ENCODE results near the gene ADGRA3. TPM values are rescaled to one million over a fixed set of nuclear protein-coding genes. Genes with fewer than 3 reads are reported as not detected.

Gene ADGRA3
- total RNA-seq, 1 donor from 2014 or later = 15.8 TPM

GRCh38 chr4:22512306-22512705, 3.6 kb downstream of the ADGRA3 start:
- no peak overlapping the region for H3K27ac ChIP-seq
- DNase-seq = no peak
- ATAC-seq = no peak
- no peak for TF ChIP-seq CTCF (IDR thresholded peaks at IDR 0.05)
- H3K27me3 ChIP-seq (ENCODE audit: low read depth) = peaks cover 5% of the 10 kb centered on the region
- intact Hi-C loops (cut with DNase I) = no loop called here
- H3K36me3 ChIP-seq = no peaks in the 10 kb centered on the region
- H3K4me1 ChIP-seq = no peaks in the 10 kb centered on the region
- no peak overlapping the region for H3K4me3 ChIP-seq
- no peaks in the 10 kb centered on the region for H3K9me3 ChIP-seq

GRCh38 chr4:22510750-22511149, 5.1 kb downstream of the ADGRA3 start:
- ATAC-seq = no peak

GRCh38 chr4:22508376-22508775, 7.5 kb downstream of the ADGRA3 start:
- intact Hi-C loops (cut with DNase I) = no loop called here

More at GRCh38 chr4:22510750-22511149, 5.1 kb downstream of the ADGRA3 start:
- Histone ChIP-seq H3K36me3 (no peaks in the 10 kb centered on the region), H3K27me3 (ENCODE audit: low read depth) (no peaks in the 10 kb centered on the region), H3K4me3 (no peak overlapping the region), H3K9me3 (no peaks in the 10 kb centered on the region), H3K4me1 (no peaks in the 10 kb centered on the region), H3K27ac (no peak overlapping the region)
- no peak for DNase-seq
- TF ChIP-seq CTCF (IDR thresholded peaks at IDR 0.05) = no peak
- intact Hi-C loops (cut with DNase I) = no loop called here

GRCh38 chr4:22504922-22505321, 10.9 kb downstream of the ADGRA3 start:
- no peak overlapping the region for H3K4me3 ChIP-seq
- no peaks in the 10 kb centered on the region for H3K9me3 ChIP-seq
- H3K36me3 ChIP-seq = no peaks in the 10 kb centered on the region
- intact Hi-C loops (cut with DNase I) = no loop called here
- no peak overlapping the region for H3K27ac ChIP-seq
- TF ChIP-seq CTCF (IDR thresholded peaks at IDR 0.05) = no peak
- no peak for ATAC-seq
- no peaks in the 10 kb centered on the region for H3K4me1 ChIP-seq
- no peak for DNase-seq
- no peaks in the 10 kb centered on the region for H3K27me3 ChIP-seq (ENCODE audit: low read depth)

More at GRCh38 chr4:22508376-22508775, 7.5 kb downstream of the ADGRA3 start:
- H3K4me3 ChIP-seq = no peak overlapping the region
- no peaks in the 10 kb centered on the region for H3K27me3 ChIP-seq (ENCODE audit: low read depth)
- DNase-seq (no peak), ATAC-seq (no peak)
- H3K9me3 ChIP-seq = no peaks in the 10 kb centered on the region
- no peaks in the 10 kb centered on the region for H3K4me1 ChIP-seq
- no peaks in the 10 kb centered on the region for H3K36me3 ChIP-seq
- no peak for TF ChIP-seq CTCF (IDR thresholded peaks at IDR 0.05)
- H3K27ac ChIP-seq = no peak overlapping the region

- H3K9me3 ChIP-seq = no peaks in the 10 kb centered on the region
- intact Hi-C loops (cut with DNase I) = no loop called here
- no peak overlapping the region for H3K27ac ChIP-seq
- H3K4me1 ChIP-seq = no peaks in the 10 kb centered on the region
- no peaks in the 10 kb centered on the region for H3K36me3 ChIP-seq
- no peak overlapping the region for H3K4me3 ChIP-seq
- ATAC-seq = no peak
- DNase-seq = no peak
- H3K27me3 ChIP-seq (ENCODE audit: low read depth) = no peaks in the 10 kb centered on the region
- no peak for TF ChIP-seq CTCF (IDR thresholded peaks at IDR 0.05)
Measured at GRCh38 chr4:22504447-22504846, 11.4 kb downstream of the ADGRA3 start.

Data from lower lobe of right lung (tissue), 2 donors.